GM12891 (cell line): ENCODE data around the gene ADGRA3.

Experiments
- POLR2A ChIP-seq: IDR thresholded peaks from 2 replicates; pipeline ENCODE4 v1.6.1; 2011; ENCODE audit warnings: low read depth, low read length, control low read depth
- POLR2AphosphoS5 ChIP-seq: IDR thresholded peaks from 2 replicates; pipeline ENCODE4 v1.6.1; 2011; ENCODE audit warnings: low read depth, low read length, control low read depth
- SPI1 ChIP-seq: IDR thresholded peaks from 2 replicates; pipeline ENCODE4 v1.6.1; 2011; ENCODE audit warnings: low read depth, low read length, control low read depth
- TAF1 ChIP-seq: IDR thresholded peaks from 2 replicates; pipeline ENCODE4 v1.6.1; 2011; ENCODE audit warnings: low read depth, low read length, control low read depth

GRCh38 chr4:22343606-22344005 lies 172.3 kb downstream of the ADGRA3 start:
- TF ChIP-seq POLR2A (no peak), POLR2AphosphoS5 (no peak), SPI1 (no peak), TAF1 (no peak)
